Hindlimb muscle (tissue), 1 donor: Measurements from ENCODE around the gene PPP1R3F. TPM values are rescaled to one million over a fixed set of nuclear protein-coding genes. Genes with fewer than 3 reads are reported as not detected.
"Not testable (repeated sequence)": the region's sequence is repeated elsewhere in the genome, so short reads cannot be mapped to it uniquely, and the experiment has no call there.

ENCODE experiments used
- DNase-seq: peaks from one replicate; pipeline ENCODE4 v3.0.0-alpha.2; 2013
- polyA plus RNA-seq: library from polyadenylated mRNA; unstranded; fragments of 120-200 nt; gene quantifications from one replicate; pipeline ENCODE4 v1.2.1, GENCODE V29; 2013; ENCODE audit not compliant: insufficient read length

Gene PPP1R3F
- polyA plus RNA-seq, 1 donor = 10.2 TPM

DNA sequence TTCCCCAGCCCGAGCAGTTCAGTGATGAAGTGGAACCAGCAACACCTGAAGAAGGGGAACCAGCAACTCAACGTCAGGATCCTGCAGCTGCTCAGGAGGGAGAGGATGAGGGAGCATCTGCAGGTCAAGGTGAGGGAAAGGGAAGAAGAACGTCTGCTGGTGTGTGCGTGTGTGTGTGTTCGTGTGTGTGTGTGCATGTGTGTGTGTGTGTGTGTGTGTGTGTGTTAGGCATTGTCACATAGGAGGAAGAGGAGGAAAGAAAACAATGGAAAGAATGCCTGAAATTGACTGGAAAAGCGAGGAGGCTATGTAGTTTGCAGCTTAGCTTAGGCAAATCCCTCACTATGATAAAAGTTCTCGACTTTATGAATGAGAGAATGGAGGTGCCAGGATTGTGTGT is 54.1 kb downstream of the PPP1R3F start:
- not testable (repeated sequence) for DNase-seq

DNA sequence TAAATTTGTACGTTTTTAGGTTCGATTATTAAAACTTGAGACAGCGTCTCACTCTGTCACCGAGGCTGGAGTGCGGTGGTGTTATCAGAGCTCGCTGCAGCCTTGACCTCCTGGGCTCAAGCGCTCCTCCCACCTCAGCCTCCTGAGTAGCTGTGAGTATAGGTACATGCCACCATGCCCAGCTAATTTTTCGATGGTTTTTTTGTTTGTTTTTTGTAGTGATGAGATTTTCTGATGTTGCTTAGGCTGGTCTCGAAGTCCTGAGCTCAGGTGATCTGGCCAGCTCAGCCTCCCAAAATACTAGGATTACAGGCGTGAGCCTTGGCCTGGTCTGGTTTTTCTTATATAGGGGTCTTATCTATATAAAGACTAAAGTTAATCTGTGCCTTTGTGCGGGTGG is 60.8 kb downstream of the PPP1R3F start:
- DNase-seq = not testable (repeated sequence)

DNA sequence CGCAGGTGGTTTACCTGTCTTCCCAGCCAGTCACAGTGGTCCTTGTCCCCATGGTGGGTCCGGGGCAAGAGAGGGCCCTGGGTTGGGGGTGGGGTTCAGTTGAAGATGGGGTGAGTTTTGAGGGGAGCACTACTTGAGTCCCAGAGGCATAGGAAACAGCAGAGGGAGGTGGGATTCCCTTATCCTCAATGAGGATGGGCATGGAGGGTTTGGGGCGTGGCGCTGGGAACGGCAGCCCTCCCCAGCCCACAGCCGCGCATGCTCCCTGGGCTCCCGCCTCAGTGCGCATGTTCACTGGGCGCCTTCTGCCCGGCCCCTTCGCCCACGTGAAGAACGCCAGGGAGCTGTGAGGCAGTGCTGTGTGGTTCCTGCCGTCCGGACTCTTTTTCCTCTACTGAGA is 61.7 kb downstream of the PPP1R3F start, which contains the start of gene GAGE13:
Gene GAGE13 (plus strand): TSS at position 301 of the 400 bp plus-strand sequence. CDS start 1,156 bp downstream, outside the sequence.
- not testable (repeated sequence) for DNase-seq

DNA sequence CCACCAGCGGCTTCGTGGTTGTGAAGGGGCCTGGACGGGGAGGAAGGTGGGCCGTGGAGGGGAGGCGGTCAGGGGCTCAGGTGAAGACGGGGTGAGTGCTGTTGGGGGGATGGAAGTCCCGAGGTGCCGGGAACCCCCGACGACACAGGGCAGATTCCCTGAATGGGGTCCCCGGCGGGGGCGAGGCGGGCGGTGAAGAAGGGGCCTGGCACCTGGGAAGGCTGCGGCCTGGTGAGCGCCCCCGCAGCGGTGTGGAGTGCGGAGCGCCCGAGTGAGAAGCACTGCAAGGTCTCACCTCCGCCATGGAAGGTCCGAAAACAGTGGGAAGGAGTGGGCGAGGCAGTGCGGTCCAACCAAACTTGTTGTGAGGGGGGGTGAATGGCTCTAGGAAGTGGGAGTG is 62.2 kb downstream of the PPP1R3F start:
- DNase-seq = not testable (repeated sequence)

Other genes with a start within 250 kb of the PPP1R3F start
- 22.2 TPM for gene TFE3, start 226.4 kb upstream of the PPP1R3F start, polyA plus RNA-seq
- 4.6 TPM for gene CCDC120, start 210.8 kb upstream of the PPP1R3F start, polyA plus RNA-seq
- gene PRAF2, start 195.8 kb upstream of the PPP1R3F start, polyA plus RNA-seq = 20.3 TPM
- 34.5 TPM for gene WDR45, start 189.9 kb upstream of the PPP1R3F start, polyA plus RNA-seq
- gene GPKOW, start 146.1 kb upstream of the PPP1R3F start, polyA plus RNA-seq = 18.4 TPM
- 2.7 TPM for gene MAGIX, start 107.0 kb upstream of the PPP1R3F start, polyA plus RNA-seq
- 148 TPM for gene PLP2, start 97.9 kb upstream of the PPP1R3F start, polyA plus RNA-seq
- gene PRICKLE3, start 83.4 kb upstream of the PPP1R3F start, polyA plus RNA-seq = 4.3 TPM
- gene SYP, start 69.6 kb upstream of the PPP1R3F start, polyA plus RNA-seq = 1.0 TPM
- gene CACNA1F, start 36.5 kb upstream of the PPP1R3F start, polyA plus RNA-seq = not detected
- 13.9 TPM for gene CCDC22, start 34.3 kb upstream of the PPP1R3F start, polyA plus RNA-seq
- 0.66 TPM for gene FOXP3, start 5.1 kb upstream of the PPP1R3F start, polyA plus RNA-seq
- not detected for gene GAGE10, start 33.9 kb downstream of the PPP1R3F start, polyA plus RNA-seq
- not detected for gene GAGE12J, start 52.2 kb downstream of the PPP1R3F start, polyA plus RNA-seq
- not detected for gene GAGE13, start 61.8 kb downstream of the PPP1R3F start, polyA plus RNA-seq